Measurements from ENCODE around the gene DNAJC30. TPM values are rescaled to one million over a fixed set of nuclear protein-coding genes. Genes with fewer than 3 reads are reported as not detected.

The DNAJC30 gene
- total RNA-seq (2014; rRNA removed) (2.9 and 4.8 TPM in 2 replicates), Bru-seq, nascent RNA (percentile 88 among the genes with signal in this experiment), BruChase-seq, experiment 1, labeled RNA remaining after a 6-hour chase (percentile 81 among the genes with signal in this experiment), BruChase-seq, experiment 2, labeled RNA remaining after a 2-hour chase (percentile 81 among the genes with signal in this experiment)
- long read RNA-seq, transcript DNAJC30-201 (1 exons, 2,485 nt), result major isoform, 29 of 29 reads
- long read RNA-seq, partial matches to known transcripts, result 0 of 29 reads
- long read RNA-seq, other reads (novel, unspliced or antisense), result 0 of 29 reads

- Histone ChIP-seq H3K9ac (ENCODE audit: low read length) (peak within 1 kb of the TSS; percentile 96), H3K27ac (ENCODE audit: low read length) (peak within 1 kb of the TSS; percentile 46), H4K20me1 (ENCODE audit: low read length) (peaks cover 14% of the 10 kb centered on the region), H3K36me3 (ENCODE audit: low read depth, low read length) (peaks cover 19% of the 10 kb centered on the region; the same call in 1 of the 2 replicates), H3K4me1 (ENCODE audit: insufficient read depth, low read length) (peaks cover 19% of the 10 kb centered on the region), H3K79me2 (ENCODE audit: low read length) (peaks cover 92% of the 10 kb centered on the region), H3K4me3 (ENCODE audit: low read length) (peak within 1 kb of the TSS; percentile 97), H3K9me3 (ENCODE audit: low read length) (no peaks in the 10 kb centered on the region), H3K27me3 (ENCODE audit: low read length) (no peaks in the 10 kb centered on the region), H3K4me2 (ENCODE audit: low read length) (peak within 1 kb of the TSS; percentile 96), H3K9me2 (replicated peaks; ENCODE audit: low read length) (no peaks in the 10 kb centered on the region), H2AFZ (ENCODE audit: low read length) (peak within 1 kb of the TSS; percentile 88), H3F3A (ENCODE audit: low read length, unreplicated experiment) (no peaks in the 10 kb centered on the region)
- POLR2A ChIA-PET (ENCODE audit: unreplicated experiment), result interaction anchor here (0.5 kb wide), 1 partner anchor 24 kb away, joined by 6 read pairs; no protein-coding TSS in a partner anchor
- intact Hi-C loops (cut with micrococcal nuclease), result loop anchor here (2.0 kb wide), 1 partner anchor 22 kb away; no protein-coding TSS in a partner anchor
- no TSS peak for BruUV-seq (replicated peaks)
- DNase-seq (peak; percentile 86), ATAC-seq (peak; percentile 83)
- CTCF ChIA-PET, result no interaction called here
- TF ChIP-seq EZH2 (IDR thresholded peaks at IDR 0.05; ENCODE audit: low read length, unreplicated experiment) (no peak), EZH2phosphoT487 (IDR thresholded peaks at IDR 0.05; ENCODE audit: borderline replicate concordance, low read length) (no peak)
- TF ChIP-seq, protein P1, sequence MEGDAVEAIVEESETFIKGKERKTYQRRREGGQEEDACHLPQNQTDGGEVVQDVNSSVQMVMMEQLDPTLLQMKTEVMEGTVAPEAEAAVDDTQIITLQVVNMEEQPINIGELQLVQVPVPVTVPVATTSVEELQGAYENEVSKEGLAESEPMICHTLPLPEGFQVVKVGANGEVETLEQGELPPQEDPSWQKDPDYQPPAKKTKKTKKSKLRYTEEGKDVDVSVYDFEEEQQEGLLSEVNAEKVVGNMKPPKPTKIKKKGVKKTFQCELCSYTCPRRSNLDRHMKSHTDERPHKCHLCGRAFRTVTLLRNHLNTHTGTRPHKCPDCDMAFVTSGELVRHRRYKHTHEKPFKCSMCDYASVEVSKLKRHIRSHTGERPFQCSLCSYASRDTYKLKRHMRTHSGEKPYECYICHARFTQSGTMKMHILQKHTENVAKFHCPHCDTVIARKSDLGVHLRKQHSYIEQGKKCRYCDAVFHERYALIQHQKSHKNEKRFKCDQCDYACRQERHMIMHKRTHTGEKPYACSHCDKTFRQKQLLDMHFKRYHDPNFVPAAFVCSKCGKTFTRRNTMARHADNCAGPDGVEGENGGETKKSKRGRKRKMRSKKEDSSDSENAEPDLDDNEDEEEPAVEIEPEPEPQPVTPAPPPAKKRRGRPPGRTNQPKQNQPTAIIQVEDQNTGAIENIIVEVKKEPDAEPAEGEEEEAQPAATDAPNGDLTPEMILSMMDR (conservative IDR thresholded peaks at IDR 0.05; ENCODE audit: low read depth, low read length), result no peak
Observed at GRCh38 chr7:73683056-73683787, at the start of gene DNAJC30, which contains the start of gene BUD23. Gene DNAJC30 (minus strand): TSS chr7:73683453. CDS start chr7:73683423, 30 bp downstream. Gene BUD23 (plus strand): TSS chr7:73683597. CDS start chr7:73683626, 29 bp downstream.

DNA sequence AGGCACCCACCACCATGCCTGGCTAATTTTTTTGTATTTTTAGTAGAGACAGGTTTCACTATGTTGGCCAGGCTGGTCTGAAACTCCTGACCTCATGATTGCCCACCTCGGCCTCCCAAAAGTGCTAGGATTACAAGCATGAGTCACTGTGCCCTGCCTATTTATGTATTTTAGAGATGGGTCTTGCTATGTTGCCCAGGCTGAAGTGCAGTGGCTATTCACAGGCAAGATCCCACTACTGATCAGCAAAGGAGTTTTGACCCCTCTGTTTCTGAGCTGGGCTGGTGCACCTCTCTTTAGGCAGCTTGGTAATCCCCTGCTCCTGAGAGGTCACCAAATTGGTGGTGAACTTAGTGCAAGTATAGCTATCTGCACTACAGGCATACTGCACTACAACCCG lies 49.1 kb upstream of the DNAJC30 start:
- DNase-seq, result no peak
- intact Hi-C loops (cut with micrococcal nuclease), result no loop called here

More for the DNA sequence above, 49.1 kb upstream of the DNAJC30 start:
- Histone ChIP-seq H2AFZ (ENCODE audit: low read length) (no peak overlapping the region), H3K4me3 (ENCODE audit: low read length) (no peak overlapping the region), H3K4me2 (ENCODE audit: low read length) (no peak overlapping the region), H3K79me2 (ENCODE audit: low read length) (peaks cover 5% of the 10 kb centered on the region), H3K9ac (ENCODE audit: low read length) (no peak overlapping the region), H3K27me3 (ENCODE audit: low read length) (no peaks in the 10 kb centered on the region), H3K9me3 (ENCODE audit: low read length) (no peaks in the 10 kb centered on the region), H3F3A (ENCODE audit: low read length, unreplicated experiment) (no peaks in the 10 kb centered on the region), H4K20me1 (ENCODE audit: low read length) (peaks cover 4% of the 10 kb centered on the region; the same call in 1 of the 2 replicates), H3K4me1 (ENCODE audit: insufficient read depth, low read length) (peaks cover 9% of the 10 kb centered on the region), H3K9me2 (replicated peaks; ENCODE audit: low read length) (no peaks in the 10 kb centered on the region), H3K27ac (ENCODE audit: low read length) (no peak overlapping the region), H3K36me3 (ENCODE audit: low read depth, low read length) (peaks cover 6% of the 10 kb centered on the region; the same call in 1 of the 2 replicates)
- CTCF ChIA-PET, result interaction anchor here (0.6 to 0.7 kb wide), 2 partner anchors 226 to 267 kb away, joined by 3 to 5 read pairs; no protein-coding TSS in a partner anchor
- no peak for ATAC-seq
- no peak for TF ChIP-seq EZH2 (IDR thresholded peaks at IDR 0.05; ENCODE audit: low read length, unreplicated experiment)
- no peak for TF ChIP-seq EZH2phosphoT487 (IDR thresholded peaks at IDR 0.05; ENCODE audit: borderline replicate concordance, low read length)
- TF ChIP-seq, protein P1 (conservative IDR thresholded peaks at IDR 0.05; ENCODE audit: low read depth, low read length), result no peak
- no TSS peak for BruUV-seq (replicated peaks)
- POLR2A ChIA-PET (ENCODE audit: unreplicated experiment), result no interaction called here

Data from PC-3 (cell line).